GM12873 (cell line): ENCODE measurements around the gene ZNF787.

ENCODE experiments used
- CTCF ChIP-seq: IDR thresholded peaks from 2 replicates; pipeline ENCODE4 v1.5.1; 2012; ENCODE audit warnings: low read depth, mild to moderate bottlenecking, moderate library complexity, low read length, control low read depth; ENCODE audit not compliant: insufficient read depth; ENCODE audit errors: missing control alignments

The ZNF787 gene

GRCh38 chr19:56149656-56150038 lies 28.6 kb upstream of the ZNF787 start:
- TF ChIP-seq CTCF: no peak

GRCh38 chr19:56148096-56148495 lies 27.0 kb upstream of the ZNF787 start:
- TF ChIP-seq CTCF: no peak

GRCh38 chr19:56147307-56147706 lies 26.2 kb upstream of the ZNF787 start:
- TF ChIP-seq CTCF: no peak

- no peak for TF ChIP-seq CTCF
Measured at GRCh38 chr19:56146904-56147303, 25.8 kb upstream of the ZNF787 start.

- TF ChIP-seq CTCF: no peak
Measured at GRCh38 chr19:56145698-56146097, 24.6 kb upstream of the ZNF787 start.

GRCh38 chr19:56144831-56145230 lies 23.7 kb upstream of the ZNF787 start:
- TF ChIP-seq CTCF: no peak

GRCh38 chr19:56144376-56144775 lies 23.3 kb upstream of the ZNF787 start:
- no peak for TF ChIP-seq CTCF

GRCh38 chr19:56142897-56143434 lies 21.9 kb upstream of the ZNF787 start:
- TF ChIP-seq CTCF: no peak
